ENCODE data around the gene MAP2K5. TPM values are rescaled to one million over a fixed set of nuclear protein-coding genes. Genes with fewer than 3 reads are reported as not detected.

MAP2K5 gene
- total and polyA plus RNA-seq, 8 donors = 13.5 to 25.0 (median 20.8) TPM

GRCh38 chr15:67828969-67829646, 286.6 kb downstream of the MAP2K5 start:
- Histone ChIP-seq H3K27ac (no peak overlapping the region), H3K4me1 (peaks cover 33 to 73% of the 10 kb centered on the region in 2 donors), H3K9me3 (no peaks in the 10 kb centered on the region), H3K27me3 (peaks cover 100% of the 10 kb centered on the region in 2 donors), H3K36me3 (no peaks in the 10 kb centered on the region), H3K4me3 (no peak overlapping the region)
- DNase-seq (no peak), ATAC-seq (no peak)
- TF ChIP-seq CTCF (IDR thresholded peaks at IDR 0.05) = no peak
- intact Hi-C loops (cut with DNase I) = no loop called here

GRCh38 chr15:67829647-67830504, 287.4 kb downstream of the MAP2K5 start:
- DNase-seq (no peak), ATAC-seq (no peak)
- H3K27ac ChIP-seq = no peak overlapping the region
- H3K4me3 ChIP-seq = no peak overlapping the region
- H3K36me3 ChIP-seq = no peaks in the 10 kb centered on the region
- H3K27me3 ChIP-seq = peaks cover 100% of the 10 kb centered on the region in 2 donors
- no peaks in the 10 kb centered on the region for H3K9me3 ChIP-seq
- intact Hi-C loops (cut with DNase I) = loop anchor here in 1 of 2 donors (10.0 kb wide), 1 partner anchor 325 kb away; no protein-coding TSS in a partner anchor
- TF ChIP-seq CTCF (IDR thresholded peaks at IDR 0.05) = no peak
- H3K4me1 ChIP-seq = peaks cover 39 to 77% of the 10 kb centered on the region in 2 donors

GRCh38 chr15:67831363-67831762, 288.9 kb downstream of the MAP2K5 start:
- no peaks in the 10 kb centered on the region for H3K36me3 ChIP-seq
- intact Hi-C loops (cut with DNase I) = loop anchor here in 1 of 2 donors (10.0 kb wide), 1 partner anchor 327 kb away; no protein-coding TSS in a partner anchor
- DNase-seq (no peak), ATAC-seq (no peak)
- H3K9me3 ChIP-seq = no peaks in the 10 kb centered on the region
- peaks cover 38 to 77% of the 10 kb centered on the region in 2 donors for H3K4me1 ChIP-seq
- no peak overlapping the region for H3K27ac ChIP-seq
- TF ChIP-seq CTCF (IDR thresholded peaks at IDR 0.05) = no peak
- no peak overlapping the region for H3K4me3 ChIP-seq
- H3K27me3 ChIP-seq = peaks cover 98 to 100% of the 10 kb centered on the region in 2 donors

GRCh38 chr15:67832031-67832551, 289.6 kb downstream of the MAP2K5 start:
- no peak for TF ChIP-seq CTCF (IDR thresholded peaks at IDR 0.05)
- Histone ChIP-seq H3K36me3 (no peaks in the 10 kb centered on the region), H3K4me3 (no peak overlapping the region), H3K27me3 (peaks cover 91 to 92% of the 10 kb centered on the region in 2 donors), H3K4me1 (peaks cover 38 to 76% of the 10 kb centered on the region in 2 donors), H3K27ac (no peak overlapping the region), H3K9me3 (no peaks in the 10 kb centered on the region)
- ATAC-seq (no peak), DNase-seq (no peak)
- intact Hi-C loops (cut with DNase I) = loop anchor here in 1 of 2 donors (10.0 kb wide), 1 partner anchor 327 kb away; no protein-coding TSS in a partner anchor

Data from left lung (tissue), 10 donors.